AG04450 (cell line): ENCODE data around the gene SH3PXD2A. TPM values are rescaled to one million over a fixed set of nuclear protein-coding genes. Genes with fewer than 3 reads are reported as not detected.
"Not testable (repeated sequence)": the region's sequence is repeated elsewhere in the genome, so short reads cannot be mapped to it uniquely, and the experiment has no call there.

Source experiments
- CTCF ChIA-PET: fragments of 300-600, 350-600 bp; formaldehyde crosslinking; extraction: SDS; loops from one replicate; lab custom pipeline; 2022; ENCODE audit warnings: antibody characterized with exemption, inconsistent platforms; lab: Charles Lee
- POLR2A ChIA-PET: fragments of 350-600 bp; formaldehyde crosslinking; extraction: SDS; loops from one replicate; lab custom pipeline; 2021; ENCODE audit warnings: antibody characterized with exemption, inconsistent platforms; lab: Yijun Ruan, JAX
- DNase-seq: peaks from one replicate; pipeline ENCODE4 v3.0.0-alpha.2; 2011; ENCODE audit warnings: low read depth, low spot score
- H3K27ac ChIP-seq: one replicate; pipeline ENCODE4 v1.5.1; 2012; ENCODE audit warnings: low read depth, low read length, control low read depth
- H3K27me3 ChIP-seq: one replicate; pipeline ENCODE4 v1.6.0; 2012; ENCODE audit warnings: low read length; ENCODE audit not compliant: control insufficient read depth, insufficient read depth
- H3K4me3 ChIP-seq: 2 replicates; pipeline ENCODE4 v1.5.1; 2011; ENCODE audit warnings: mild to moderate bottlenecking, low read depth, low read length, control low read depth
- H3K9me3 ChIP-seq: 2 replicates; pipeline ENCODE4 v1.5.1; 2012; ENCODE audit warnings: low read length; ENCODE audit not compliant: control insufficient read depth, insufficient read depth
- polyA plus RNA-seq: library from polyadenylated mRNA; depleted of rRNA; stranded (reverse); fragments of >200 nt; gene quantifications from 2 replicates; pipeline ENCODE4 v1.2.3, GENCODE V29; 2011
- TF ChIP-seq, protein P1 (sequence below): IDR thresholded peaks from 2 replicates; pipeline ENCODE4 v1.5.1; 2011; ENCODE audit warnings: low read depth, low read length, control low read depth, inconsistent platforms

The SH3PXD2A gene
- polyA plus RNA-seq, 1 experiment: 22.9 TPM

GRCh38 chr10:103814626-103815370, 40.6 kb downstream of the SH3PXD2A start:
- Histone ChIP-seq H3K27ac (no peak overlapping the region), H3K27me3 (no peaks in the 10 kb centered on the region), H3K9me3 (no peaks in the 10 kb centered on the region), H3K4me3 (no peak overlapping the region)
- DNase-seq: no peak
- ChIA-PET CTCF (interaction anchor here (0.7 to 1.5 kb wide), 5 partner anchors 33 to 129 kb away, joined by 3 to 5 read pairs (median 4); no protein-coding TSS in a partner anchor), POLR2A (interaction anchor here (0.5 kb wide), 1 partner anchor 299 kb away, joined by 7 read pairs; no protein-coding TSS in a partner anchor)
- TF ChIP-seq, protein P1, sequence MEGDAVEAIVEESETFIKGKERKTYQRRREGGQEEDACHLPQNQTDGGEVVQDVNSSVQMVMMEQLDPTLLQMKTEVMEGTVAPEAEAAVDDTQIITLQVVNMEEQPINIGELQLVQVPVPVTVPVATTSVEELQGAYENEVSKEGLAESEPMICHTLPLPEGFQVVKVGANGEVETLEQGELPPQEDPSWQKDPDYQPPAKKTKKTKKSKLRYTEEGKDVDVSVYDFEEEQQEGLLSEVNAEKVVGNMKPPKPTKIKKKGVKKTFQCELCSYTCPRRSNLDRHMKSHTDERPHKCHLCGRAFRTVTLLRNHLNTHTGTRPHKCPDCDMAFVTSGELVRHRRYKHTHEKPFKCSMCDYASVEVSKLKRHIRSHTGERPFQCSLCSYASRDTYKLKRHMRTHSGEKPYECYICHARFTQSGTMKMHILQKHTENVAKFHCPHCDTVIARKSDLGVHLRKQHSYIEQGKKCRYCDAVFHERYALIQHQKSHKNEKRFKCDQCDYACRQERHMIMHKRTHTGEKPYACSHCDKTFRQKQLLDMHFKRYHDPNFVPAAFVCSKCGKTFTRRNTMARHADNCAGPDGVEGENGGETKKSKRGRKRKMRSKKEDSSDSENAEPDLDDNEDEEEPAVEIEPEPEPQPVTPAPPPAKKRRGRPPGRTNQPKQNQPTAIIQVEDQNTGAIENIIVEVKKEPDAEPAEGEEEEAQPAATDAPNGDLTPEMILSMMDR: no peak

- ChIA-PET CTCF (interaction anchor here (0.6 to 1.5 kb wide), 7 partner anchors 12 to 128 kb away, joined by 3 to 6 read pairs (median 5); no protein-coding TSS in a partner anchor), POLR2A (interaction anchor here (0.6 kb wide), 1 partner anchor 139 kb away, joined by 6 read pairs; no protein-coding TSS in a partner anchor)
- TF ChIP-seq, protein P1: no peak
- Histone ChIP-seq H3K9me3 (no peaks in the 10 kb centered on the region), H3K27ac (no peak overlapping the region), H3K4me3 (no peak overlapping the region), H3K27me3 (no peaks in the 10 kb centered on the region)
- DNase-seq: no peak
These were observed 41.3 kb downstream of the SH3PXD2A start for GRCh38 chr10:103814105-103814504.

DNA sequence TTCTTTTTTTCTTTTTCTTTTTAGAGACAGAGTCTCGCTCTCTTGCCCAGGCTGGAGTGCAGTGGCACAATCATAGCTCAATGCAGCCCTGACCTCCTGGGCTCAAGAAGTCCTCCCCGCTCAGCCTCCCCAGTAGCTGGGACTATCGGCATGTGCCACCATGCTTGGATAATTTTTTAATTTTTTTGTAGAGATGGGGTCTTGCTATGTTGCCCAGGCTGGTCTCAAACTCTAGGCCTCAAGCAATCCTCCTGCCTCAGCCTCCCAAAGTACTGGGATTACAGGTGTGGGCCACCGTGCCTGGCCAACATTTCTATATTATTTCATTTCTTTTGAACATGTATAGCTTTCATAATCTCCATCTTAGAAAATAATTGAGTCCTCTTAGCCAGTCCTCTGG, 42.1 kb downstream of the SH3PXD2A start:
- H3K27ac ChIP-seq, H3K4me3 ChIP-seq, H3K9me3 ChIP-seq, H3K27me3 ChIP-seq, DNase-seq: not testable (repeated sequence)
- POLR2A ChIA-PET: interaction anchor here (0.6 kb wide), 2 partner anchors 11 to 138 kb away, joined by 3 to 6 read pairs; no protein-coding TSS in a partner anchor
- CTCF ChIA-PET: interaction anchor here (1.1 to 1.5 kb wide), 4 partner anchors 11 to 127 kb away, joined by 3 to 6 read pairs (median 5); no protein-coding TSS in a partner anchor

DNA sequence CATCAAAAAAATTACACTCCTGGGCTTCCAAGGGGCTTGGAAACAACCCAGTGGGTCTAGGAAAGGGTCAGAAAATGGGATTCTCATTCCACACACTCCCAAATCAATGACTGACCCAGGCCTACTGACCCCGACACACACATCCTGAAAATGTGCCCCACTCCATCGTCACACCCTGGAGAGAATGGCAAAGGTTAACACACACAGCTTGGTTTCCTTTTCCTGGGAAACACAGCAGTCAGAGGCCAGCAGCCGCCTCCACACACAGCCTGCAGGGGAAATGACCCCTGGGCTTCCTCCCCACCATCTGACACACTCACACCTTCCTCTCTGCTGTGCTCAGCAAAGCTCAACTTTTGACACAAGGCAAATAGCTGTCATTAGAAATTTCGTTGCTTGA, 42.9 kb downstream of the SH3PXD2A start:
- TF ChIP-seq, protein P1: no peak
- H3K27ac ChIP-seq: no peak overlapping the region
- DNase-seq: no peak
- no peaks in the 10 kb centered on the region for H3K27me3 ChIP-seq
- no peaks in the 10 kb centered on the region for H3K9me3 ChIP-seq
- ChIA-PET CTCF (no interaction called here), POLR2A (no interaction called here)
- H3K4me3 ChIP-seq: no peak overlapping the region

DNA sequence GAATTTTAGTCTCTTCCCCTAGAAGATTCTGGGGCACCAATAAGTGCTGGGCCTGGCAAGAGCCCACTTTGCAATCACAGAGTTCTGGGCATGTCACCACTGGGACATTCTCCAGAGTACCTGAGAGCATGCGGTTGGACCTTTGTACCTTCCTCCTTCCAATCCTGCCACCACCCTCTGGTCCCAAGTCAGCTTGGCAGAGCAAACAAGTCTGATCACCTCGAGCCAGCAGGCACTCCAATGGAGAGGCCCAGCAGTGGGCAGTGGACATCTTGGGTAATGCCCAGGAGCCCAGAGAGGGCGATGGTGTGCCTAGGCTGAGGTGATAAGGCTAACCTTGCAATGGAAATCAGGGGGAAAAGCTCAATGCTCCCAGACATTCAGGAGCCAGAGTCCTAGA, 43.4 kb downstream of the SH3PXD2A start:
- Histone ChIP-seq H3K27ac (no peak overlapping the region), H3K27me3 (no peaks in the 10 kb centered on the region), H3K4me3 (no peak overlapping the region), H3K9me3 (no peaks in the 10 kb centered on the region)
- DNase-seq: no peak
- ChIA-PET CTCF (no interaction called here), POLR2A (no interaction called here)
- TF ChIP-seq, protein P1: no peak
